ENCODE data around the gene NR4A1. TPM values are rescaled to one million over a fixed set of nuclear protein-coding genes. Genes with fewer than 3 reads are reported as not detected.

Gene NR4A1
- total and polyA plus RNA-seq, 2 of the 13 experiments (the other 11 are each of a cell fraction or from before 2014, with no cell fraction given): 5.7 to 15.2 TPM

- TF ChIP-seq ADNP (CRISPR knock-in tag; IDR thresholded peaks at IDR 0.05): no peak
- no peak for TF ChIP-seq PTBP1 (IDR thresholded peaks at IDR 0.05; ENCODE audit: low read depth, low read length, poor library complexity, severe bottlenecking)
- TF ChIP-seq ZNF687 (CRISPR knock-in tag; IDR thresholded peaks at IDR 0.05): peak; percentile 43
- TF ChIP-seq HIC2 (CRISPR knock-in tag; IDR thresholded peaks at IDR 0.05; ENCODE audit: low read depth): peak; percentile 34; the same call in 1 of the 2 replicates
- TF ChIP-seq ZBTB39 (CRISPR knock-in tag; IDR thresholded peaks at IDR 0.05): no peak
- peak; percentile 43; the same call in 1 of the 2 replicates for TF ChIP-seq HNF1B (CRISPR knock-in tag; IDR thresholded peaks at IDR 0.05)
- no peak for TF ChIP-seq POGK (CRISPR knock-in tag; conservative IDR thresholded peaks at IDR 0.05)
- no peak for TF ChIP-seq IRX3 (CRISPR knock-in tag; IDR thresholded peaks at IDR 0.05; ENCODE audit: borderline replicate concordance, low read depth)
- peak; percentile 37; the same call in 1 of the 2 replicates for TF ChIP-seq FOSL2 (CRISPR knock-in tag; IDR thresholded peaks at IDR 0.05)
Measured at GRCh38 chr12:52019113-52019770, 32.0 kb upstream of the NR4A1 start (continued).

All from HepG2 (cell line).